Measurements from ENCODE around the gene AOC3. TPM values are rescaled to one million over a fixed set of nuclear protein-coding genes. Genes with fewer than 3 reads are reported as not detected.
"Not testable (repeated sequence)": the region's sequence is repeated elsewhere in the genome, so short reads cannot be mapped to it uniquely, and the experiment has no call there.

AOC3 gene
- total RNA-seq, 4 donors from 2014 or later: 2.2 to 7.2 (median 4.2) TPM

GRCh38 chr17:42882166-42882565, 31.2 kb downstream of the AOC3 start:
- intact Hi-C loops (cut with DNase I; ENCODE audit: low total_unique reads) (no loop called here), in situ Hi-C loops (cut with MboI; ENCODE audit: low sequenced_read_pairs in 4 of 4) (no loop called here)
- TF ChIP-seq CTCF (IDR thresholded peaks at IDR 0.05 in 4 of 5, conservative IDR thresholded peaks at IDR 0.05 in 1 of 5) (no peak), POLR2A (IDR thresholded peaks at IDR 0.05) (no peak)
- ATAC-seq (no peak), DNase-seq (no peak)
- H3K9me3 ChIP-seq: no peaks in the 10 kb centered on the region
- peaks cover 0 to 2% of the 10 kb centered on the region in 2 donors for H3K4me1 ChIP-seq
- no peaks in the 10 kb centered on the region for H3K27me3 ChIP-seq
- H3K4me3 ChIP-seq: no peak overlapping the region
- no peaks in the 10 kb centered on the region for H3K36me3 ChIP-seq
- H3K27ac ChIP-seq: no peak overlapping the region

GRCh38 chr17:42883802-42884558, 33.0 kb downstream of the AOC3 start:
- H3K4me3 ChIP-seq: no peak overlapping the region
- intact Hi-C loops (cut with DNase I; ENCODE audit: low total_unique reads) (no loop called here), in situ Hi-C loops (cut with MboI; ENCODE audit: low sequenced_read_pairs in 4 of 4) (no loop called here)
- DNase-seq (no peak), ATAC-seq (no peak)
- no peaks in the 10 kb centered on the region for H3K27me3 ChIP-seq
- no peaks in the 10 kb centered on the region for H3K36me3 ChIP-seq
- no peak overlapping the region for H3K27ac ChIP-seq
- peaks cover 0 to 2% of the 10 kb centered on the region in 2 donors for H3K4me1 ChIP-seq
- TF ChIP-seq POLR2A (IDR thresholded peaks at IDR 0.05): no peak
- TF ChIP-seq CTCF (IDR thresholded peaks at IDR 0.05 in 4 of 5, conservative IDR thresholded peaks at IDR 0.05 in 1 of 5): no peak
- no peaks in the 10 kb centered on the region for H3K9me3 ChIP-seq

DNA sequence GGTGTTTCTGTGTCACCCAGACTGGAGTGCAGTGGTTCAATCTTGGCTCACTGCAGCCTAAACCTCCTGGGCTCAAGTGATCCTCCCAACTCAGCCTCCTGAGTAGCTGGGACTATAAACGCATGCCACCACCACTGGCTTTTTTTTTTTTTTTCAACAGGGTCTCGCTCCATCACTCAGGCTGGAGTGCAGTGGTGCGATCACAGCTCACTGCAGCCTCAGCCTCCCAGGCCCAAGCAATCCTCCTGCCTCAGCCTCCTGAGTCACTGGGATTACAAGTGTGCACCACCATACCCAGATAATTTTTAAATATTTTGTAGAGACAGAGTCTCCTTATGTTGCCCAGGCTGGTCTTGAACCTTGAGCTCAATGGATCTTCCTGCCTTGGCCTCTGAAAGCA, 34.8 kb downstream of the AOC3 start:
- H3K4me1 ChIP-seq; ATAC-seq; H3K4me3 ChIP-seq; in situ Hi-C loops (cut with MboI; ENCODE audit: low sequenced_read_pairs in 4 of 4); H3K36me3 ChIP-seq; H3K27me3 ChIP-seq; H3K9me3 ChIP-seq; DNase-seq; H3K27ac ChIP-seq; intact Hi-C loops (cut with DNase I; ENCODE audit: low total_unique reads): not testable (repeated sequence)

DNA sequence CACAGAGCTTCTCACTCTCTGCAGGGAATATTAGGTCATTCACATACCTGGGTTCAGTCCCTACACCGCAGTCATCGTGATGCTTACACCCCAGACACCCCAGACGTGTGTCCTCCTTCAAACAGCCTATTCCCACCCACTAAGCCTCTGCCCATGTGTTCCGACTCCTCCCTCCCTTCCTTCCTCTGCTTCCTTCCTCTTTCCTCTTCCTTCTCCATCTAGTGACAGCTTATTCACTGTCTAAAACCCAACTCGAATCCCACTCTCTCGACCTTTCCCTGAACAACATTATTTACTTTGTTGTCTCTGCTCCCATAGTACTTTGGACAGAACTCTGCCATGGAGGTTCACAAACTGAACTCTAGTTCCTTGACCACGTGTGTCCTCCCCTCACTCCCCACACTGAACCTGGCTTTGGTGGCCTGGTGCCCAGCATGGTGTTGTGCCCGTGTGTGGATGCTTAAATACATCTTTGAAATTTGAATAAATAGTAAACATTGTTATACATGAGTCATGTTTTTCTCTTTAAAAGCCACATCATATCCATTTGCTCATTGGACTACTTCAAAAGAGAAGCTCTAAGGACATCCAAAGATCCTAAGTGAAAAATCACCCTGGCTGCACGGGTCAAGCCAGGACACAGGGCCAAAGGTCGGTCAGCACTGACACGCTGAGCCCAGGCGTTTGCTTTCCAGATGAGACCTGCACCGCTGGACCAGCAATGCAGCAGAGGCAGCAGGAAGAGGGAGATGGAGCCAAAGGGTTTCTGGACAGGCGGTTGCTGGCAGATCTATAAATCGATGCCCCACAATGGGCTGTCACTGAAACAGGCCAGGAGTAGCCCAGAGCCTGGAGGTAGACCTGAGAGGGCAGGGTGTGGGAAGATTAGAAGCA, 35.5 kb downstream of the AOC3 start:
- intact Hi-C loops (cut with DNase I; ENCODE audit: low total_unique reads): no loop called here
- Histone ChIP-seq H3K36me3 (no peaks in the 10 kb centered on the region), H3K27ac (no peak overlapping the region), H3K9me3 (no peaks in the 10 kb centered on the region), H3K4me1 (peaks cover 4 to 6% of the 10 kb centered on the region in 2 donors), H3K27me3 (no peaks in the 10 kb centered on the region), H3K4me3 (no peak overlapping the region)
- DNase-seq (no peak), ATAC-seq (no peak)
- TF ChIP-seq POLR2A (IDR thresholded peaks at IDR 0.05): no peak
- TF ChIP-seq CTCF (IDR thresholded peaks at IDR 0.05 in 4 of 5, conservative IDR thresholded peaks at IDR 0.05 in 1 of 5): no peak
- in situ Hi-C loops (cut with MboI; ENCODE audit: low sequenced_read_pairs in 4 of 4): no loop called here

- intact Hi-C loops (cut with DNase I; ENCODE audit: low total_unique reads): no loop called here
- H3K36me3 ChIP-seq: no peaks in the 10 kb centered on the region
- DNase-seq (no peak), ATAC-seq (no peak)
- TF ChIP-seq POLR2A (IDR thresholded peaks at IDR 0.05) (no peak), CTCF (IDR thresholded peaks at IDR 0.05 in 4 of 5, conservative IDR thresholded peaks at IDR 0.05 in 1 of 5) (no peak)
- no peaks in the 10 kb centered on the region for H3K9me3 ChIP-seq
- no peak overlapping the region for H3K27ac ChIP-seq
- H3K4me1 ChIP-seq: peaks cover 34 to 37% of the 10 kb centered on the region in 2 donors
- in situ Hi-C loops (cut with MboI; ENCODE audit: low sequenced_read_pairs in 4 of 4): no loop called here
- no peaks in the 10 kb centered on the region for H3K27me3 ChIP-seq
- H3K4me3 ChIP-seq: no peak overlapping the region
Observed at GRCh38 chr17:42889809-42890208, 38.8 kb downstream of the AOC3 start.
